SK-N-MC (cell line): ENCODE data around the gene SMURF2.

Experiments
- EZH2 ChIP-seq: fragments of 200-600 bp; sonication (generic); IDR thresholded peaks from one replicate; pipeline ENCODE4 v1.6.1; 2017; ENCODE audit warnings: antibody characterized with exemption
- POLR2AphosphoS5 ChIP-seq: IDR thresholded peaks from 2 replicates; pipeline ENCODE4 v1.6.1; 2012; ENCODE audit warnings: mild to moderate bottlenecking, low read depth, low read length, borderline replicate concordance

DNA sequence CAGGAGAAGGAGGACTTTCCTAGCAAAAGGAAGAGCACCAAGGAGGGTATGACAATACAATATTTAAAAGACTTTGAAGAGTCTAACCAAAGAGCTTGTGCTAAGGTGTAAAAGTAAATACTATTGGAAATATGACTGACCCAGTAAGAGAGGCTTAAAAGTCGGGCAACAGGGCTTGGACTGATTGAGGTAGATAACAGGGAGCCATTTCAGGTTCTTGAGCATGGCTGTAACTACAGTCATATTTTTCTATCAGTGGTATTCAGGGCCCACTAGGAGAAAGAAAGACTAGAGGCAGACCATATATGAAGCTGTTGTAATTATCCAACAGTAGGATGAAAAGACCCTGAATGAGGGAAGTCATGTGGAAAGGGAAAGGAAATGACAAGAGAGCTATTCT, 62.3 kb downstream of the SMURF2 start:
- no peak for TF ChIP-seq POLR2AphosphoS5
- no peak for TF ChIP-seq EZH2
